ENCODE results near the gene IGLL5. TPM values are rescaled to one million over a fixed set of nuclear protein-coding genes. Genes with fewer than 3 reads are reported as not detected.

IGLL5 gene
- total RNA-seq, 2 donors from 2014 or later = 0.59 to 1.4 TPM

DNA sequence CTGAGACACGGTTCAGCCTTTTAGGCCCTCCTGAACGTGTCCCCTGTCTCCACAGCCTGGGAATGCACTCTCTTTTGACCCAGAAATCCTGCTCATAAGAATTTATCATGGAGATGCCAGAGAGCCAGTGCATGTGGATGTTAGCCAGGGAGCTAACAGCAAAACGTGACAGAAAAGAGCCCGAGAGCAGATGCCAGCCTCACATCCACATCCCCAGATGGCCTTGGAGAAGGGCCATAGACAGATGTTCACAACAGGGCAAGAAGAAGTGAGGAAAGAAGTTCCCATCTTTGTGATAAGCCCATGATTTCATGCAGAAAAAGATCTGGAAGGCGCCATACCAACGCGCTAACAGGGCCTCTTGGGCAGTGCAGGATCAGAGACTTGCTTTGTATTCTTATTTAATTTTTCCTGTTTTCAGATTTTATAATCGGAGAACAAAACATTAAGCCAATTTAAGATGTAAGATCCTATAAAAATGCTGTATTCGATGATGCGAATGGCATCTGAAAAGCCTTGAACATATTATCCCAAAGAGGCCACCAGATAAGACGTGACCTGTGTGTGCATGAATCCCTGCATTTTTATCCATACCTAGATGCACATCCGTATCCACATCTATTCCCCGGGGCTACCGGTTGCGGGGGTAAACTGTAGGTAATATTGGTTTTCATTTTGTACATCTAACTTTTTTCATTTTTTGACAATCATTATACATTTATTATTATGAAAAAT, 48.7 kb downstream of the IGLL5 start:
- H3K4me3 ChIP-seq = no peak overlapping the region
- H3K27ac ChIP-seq = no peak overlapping the region
- TF ChIP-seq, protein P1, sequence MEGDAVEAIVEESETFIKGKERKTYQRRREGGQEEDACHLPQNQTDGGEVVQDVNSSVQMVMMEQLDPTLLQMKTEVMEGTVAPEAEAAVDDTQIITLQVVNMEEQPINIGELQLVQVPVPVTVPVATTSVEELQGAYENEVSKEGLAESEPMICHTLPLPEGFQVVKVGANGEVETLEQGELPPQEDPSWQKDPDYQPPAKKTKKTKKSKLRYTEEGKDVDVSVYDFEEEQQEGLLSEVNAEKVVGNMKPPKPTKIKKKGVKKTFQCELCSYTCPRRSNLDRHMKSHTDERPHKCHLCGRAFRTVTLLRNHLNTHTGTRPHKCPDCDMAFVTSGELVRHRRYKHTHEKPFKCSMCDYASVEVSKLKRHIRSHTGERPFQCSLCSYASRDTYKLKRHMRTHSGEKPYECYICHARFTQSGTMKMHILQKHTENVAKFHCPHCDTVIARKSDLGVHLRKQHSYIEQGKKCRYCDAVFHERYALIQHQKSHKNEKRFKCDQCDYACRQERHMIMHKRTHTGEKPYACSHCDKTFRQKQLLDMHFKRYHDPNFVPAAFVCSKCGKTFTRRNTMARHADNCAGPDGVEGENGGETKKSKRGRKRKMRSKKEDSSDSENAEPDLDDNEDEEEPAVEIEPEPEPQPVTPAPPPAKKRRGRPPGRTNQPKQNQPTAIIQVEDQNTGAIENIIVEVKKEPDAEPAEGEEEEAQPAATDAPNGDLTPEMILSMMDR (IDR thresholded peaks at IDR 0.05) = no peak
- DNase-seq (ENCODE audit: low spot score) = no peak
- H3K4me1 ChIP-seq = no peaks in the 10 kb centered on the region
- H3K36me3 ChIP-seq = no peaks in the 10 kb centered on the region
- H3K9me3 ChIP-seq = no peaks in the 10 kb centered on the region
- H3K27me3 ChIP-seq = no peaks in the 10 kb centered on the region

GRCh38 chr22:22936915-22937656, 49.5 kb downstream of the IGLL5 start:
- H3K9me3 ChIP-seq = no peaks in the 10 kb centered on the region
- H3K4me1 ChIP-seq = no peaks in the 10 kb centered on the region
- no peak overlapping the region for H3K4me3 ChIP-seq
- H3K27ac ChIP-seq = no peak overlapping the region
- TF ChIP-seq, protein P1 (IDR thresholded peaks at IDR 0.05) = no peak
- no peaks in the 10 kb centered on the region for H3K36me3 ChIP-seq
- no peak for DNase-seq (ENCODE audit: low spot score)
- H3K27me3 ChIP-seq = no peaks in the 10 kb centered on the region

DNA sequence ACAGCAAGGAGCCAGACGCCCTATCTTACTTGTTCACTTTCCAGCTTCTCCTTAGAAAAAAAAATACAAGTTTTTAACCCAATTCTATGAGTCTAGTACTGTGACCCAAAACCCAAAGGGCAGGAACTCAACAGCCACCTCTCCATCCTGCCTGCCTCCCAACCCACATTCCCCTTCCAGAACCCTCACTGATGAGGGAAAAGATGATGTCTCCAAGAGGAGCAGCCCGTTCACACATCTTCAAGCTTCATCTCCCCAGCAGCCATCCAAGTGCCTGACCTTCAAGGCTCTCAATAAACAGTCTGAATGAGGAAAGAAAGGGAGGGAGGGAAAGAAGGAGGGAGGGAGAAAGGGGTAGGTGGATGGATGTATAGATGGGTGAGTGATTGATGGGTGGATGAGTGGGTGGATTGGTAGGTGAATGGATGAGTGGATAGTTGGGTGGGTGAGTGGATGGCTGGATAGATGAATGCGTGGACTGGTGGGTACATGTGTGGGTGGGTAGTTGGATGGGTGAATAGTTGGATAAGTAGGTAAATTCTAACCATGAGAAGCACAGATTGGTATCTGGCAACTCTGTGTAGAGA, 50.4 kb downstream of the IGLL5 start:
- Histone ChIP-seq H3K4me1 (no peaks in the 10 kb centered on the region), H3K9me3 (no peaks in the 10 kb centered on the region), H3K27me3 (no peaks in the 10 kb centered on the region), H3K4me3 (no peak overlapping the region), H3K36me3 (no peaks in the 10 kb centered on the region), H3K27ac (no peak overlapping the region)
- DNase-seq (ENCODE audit: low spot score) = no peak
- TF ChIP-seq, protein P1 (IDR thresholded peaks at IDR 0.05) = no peak

GRCh38 chr22:22938672-22939587, 51.3 kb downstream of the IGLL5 start:
- no peaks in the 10 kb centered on the region for H3K4me1 ChIP-seq
- no peaks in the 10 kb centered on the region for H3K9me3 ChIP-seq
- TF ChIP-seq, protein P1 (IDR thresholded peaks at IDR 0.05) = no peak
- no peaks in the 10 kb centered on the region for H3K36me3 ChIP-seq
- no peaks in the 10 kb centered on the region for H3K27me3 ChIP-seq
- no peak for DNase-seq (ENCODE audit: low spot score)
- H3K4me3 ChIP-seq = no peak overlapping the region
- H3K27ac ChIP-seq = no peak overlapping the region

DNA sequence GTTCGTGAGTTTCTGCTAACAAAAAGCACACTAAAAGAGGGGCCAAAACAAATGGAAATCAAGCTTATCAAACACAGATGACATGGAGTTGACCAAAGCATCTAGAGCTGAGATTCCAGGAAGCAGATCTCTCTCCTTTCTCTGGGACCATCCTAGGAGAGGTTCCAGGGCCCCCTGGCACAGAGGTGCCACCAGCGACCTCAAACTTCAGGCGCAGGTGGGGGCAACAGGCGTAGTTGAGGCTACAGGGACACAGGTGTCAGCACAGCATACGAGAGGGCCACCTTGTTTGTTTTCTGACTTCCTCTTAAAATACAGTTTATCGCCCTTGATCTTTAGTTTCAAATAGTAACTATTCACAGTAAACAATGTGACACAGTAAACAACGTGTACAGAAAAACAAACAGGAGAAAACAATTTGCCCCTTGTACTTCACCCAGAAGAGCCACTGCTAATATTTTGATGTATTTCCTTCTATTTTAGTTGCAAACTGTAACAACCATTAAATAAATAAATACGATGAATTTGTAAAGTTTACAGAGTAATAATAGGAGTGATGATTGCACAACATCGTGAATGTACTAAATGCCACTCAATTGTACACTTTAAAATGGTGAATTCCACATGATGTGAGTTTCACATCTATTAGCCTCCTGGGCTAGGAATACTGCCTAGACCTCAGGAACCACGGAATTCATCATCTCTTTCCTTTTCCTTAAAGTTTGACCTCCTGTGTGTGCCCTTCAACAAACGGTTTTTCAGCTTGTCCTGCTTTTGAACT, 52.2 kb downstream of the IGLL5 start:
- Histone ChIP-seq H3K9me3 (no peaks in the 10 kb centered on the region), H3K36me3 (no peaks in the 10 kb centered on the region), H3K27ac (no peak overlapping the region), H3K4me3 (no peak overlapping the region), H3K27me3 (no peaks in the 10 kb centered on the region), H3K4me1 (no peaks in the 10 kb centered on the region)
- no peak for DNase-seq (ENCODE audit: low spot score)
- TF ChIP-seq, protein P1 (IDR thresholded peaks at IDR 0.05) = no peak

Data from right atrium auricular region (tissue), 2 donors.